Measurements from ENCODE around the gene DCBLD1.

DCBLD1 gene

DNA sequence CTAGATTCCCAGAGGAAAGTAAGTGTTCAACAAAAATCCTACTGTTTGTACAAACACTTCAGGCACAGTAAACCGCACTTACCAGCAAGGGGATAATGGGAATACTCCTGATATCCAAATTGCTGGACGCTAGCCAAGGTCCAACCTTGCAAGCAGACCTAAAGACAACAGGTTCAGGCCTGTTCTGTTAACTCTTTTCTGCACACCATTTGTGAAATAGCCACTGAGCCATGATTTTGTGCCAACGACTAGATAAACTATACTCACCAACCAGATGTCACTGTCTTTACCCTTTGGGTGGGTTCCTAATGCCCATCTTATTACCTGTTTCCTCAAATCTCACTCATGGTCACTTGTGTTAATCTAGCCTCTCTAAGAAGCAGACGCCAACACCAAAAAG is 76.3 kb downstream of the DCBLD1 start:
- DNase-seq (ENCODE audit: insufficient read length, low spot score) (no peak), FAIRE-seq (peak; percentile 5)
- no peak for TF ChIP-seq TAF1 (IDR thresholded peaks at IDR 0.05; ENCODE audit: low read depth, low read length)
- TF ChIP-seq POU2F2 (IDR thresholded peaks at IDR 0.05; ENCODE audit: low read depth, low read length), result no peak
- no peak for TF ChIP-seq POLR2AphosphoS5 (IDR thresholded peaks at IDR 0.05; ENCODE audit: low read depth, low read length)
- TF ChIP-seq POLR2A (IDR thresholded peaks at IDR 0.05; ENCODE audit: low read depth, low read length), result no peak
- no peak for TF ChIP-seq SPI1 (IDR thresholded peaks at IDR 0.05; ENCODE audit: low read depth, low read length)
- TF ChIP-seq PAX5 (IDR thresholded peaks at IDR 0.05; ENCODE audit: insufficient read depth, low read length, severe bottlenecking), result no peak

DNA sequence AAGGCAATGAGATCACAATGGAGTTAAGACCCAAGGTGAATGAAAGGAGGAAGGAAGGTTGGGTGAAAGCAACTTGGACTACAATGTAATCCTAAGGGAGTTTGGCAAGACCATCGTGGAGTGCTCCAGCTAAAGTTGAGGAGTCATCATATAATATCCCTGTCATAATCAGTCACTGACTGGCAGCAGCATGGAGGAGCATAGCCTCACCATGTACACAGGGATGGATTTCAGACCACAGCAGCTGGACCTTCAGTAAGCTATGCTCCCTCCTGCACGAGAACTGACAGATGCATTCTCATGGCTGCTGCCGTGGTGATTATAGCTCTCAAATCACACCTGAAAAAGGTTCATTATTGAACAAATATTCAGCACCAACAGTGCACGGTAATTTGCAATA is 76.8 kb downstream of the DCBLD1 start:
- TF ChIP-seq POU2F2 (IDR thresholded peaks at IDR 0.05; ENCODE audit: low read depth, low read length) (no peak), TAF1 (IDR thresholded peaks at IDR 0.05; ENCODE audit: low read depth, low read length) (no peak), SPI1 (IDR thresholded peaks at IDR 0.05; ENCODE audit: low read depth, low read length) (no peak), POLR2AphosphoS5 (IDR thresholded peaks at IDR 0.05; ENCODE audit: low read depth, low read length) (no peak), PAX5 (IDR thresholded peaks at IDR 0.05; ENCODE audit: insufficient read depth, low read length, severe bottlenecking) (no peak), POLR2A (IDR thresholded peaks at IDR 0.05; ENCODE audit: low read depth, low read length) (no peak)
- DNase-seq (ENCODE audit: insufficient read length, low spot score) (no peak), FAIRE-seq (peak; percentile 52)

DNA sequence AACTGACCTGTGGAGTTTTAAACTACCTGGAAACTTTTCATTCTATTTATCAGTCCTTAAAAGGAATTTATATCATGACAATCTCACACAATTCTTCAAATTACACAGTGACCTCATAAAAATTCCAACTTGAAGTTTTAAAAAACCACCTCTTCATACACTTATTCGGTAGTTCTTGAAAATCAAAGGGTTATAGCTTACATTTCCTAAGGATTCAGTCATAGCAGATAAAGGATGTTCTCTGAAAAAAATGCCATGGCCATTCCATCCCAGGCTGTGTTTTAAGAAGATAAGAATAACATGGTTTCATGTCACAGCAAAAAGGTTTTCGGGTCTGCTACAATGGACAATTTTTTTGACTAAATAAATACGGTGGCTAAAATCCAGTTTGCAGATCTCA is 78.7 kb downstream of the DCBLD1 start:
- FAIRE-seq (no peak), DNase-seq (ENCODE audit: insufficient read length, low spot score) (no peak)

DNA sequence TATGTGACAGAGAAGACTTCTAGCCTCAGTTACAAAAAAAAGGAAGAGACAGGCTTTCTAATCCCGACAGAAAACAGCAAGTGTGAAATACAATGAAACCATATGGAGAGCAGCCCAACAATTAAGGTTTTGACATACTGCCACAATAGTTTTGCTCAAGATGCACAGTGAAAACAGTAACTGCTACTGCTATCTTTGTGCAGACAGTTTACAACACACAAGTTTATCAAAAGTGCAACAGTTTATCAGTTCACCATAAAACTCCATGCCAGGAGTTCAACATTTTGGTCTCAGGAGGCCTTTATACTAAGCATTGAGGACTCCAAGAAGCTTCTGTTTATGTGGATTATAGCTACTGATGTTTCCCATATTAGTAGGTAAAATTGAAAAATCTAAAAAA is 82.2 kb downstream of the DCBLD1 start:
- TF ChIP-seq POLR2A (IDR thresholded peaks at IDR 0.05; ENCODE audit: low read depth, low read length) (no peak), POLR2AphosphoS5 (IDR thresholded peaks at IDR 0.05; ENCODE audit: low read depth, low read length) (no peak), PAX5 (IDR thresholded peaks at IDR 0.05; ENCODE audit: insufficient read depth, low read length, severe bottlenecking) (no peak), TAF1 (IDR thresholded peaks at IDR 0.05; ENCODE audit: low read depth, low read length) (no peak), SPI1 (IDR thresholded peaks at IDR 0.05; ENCODE audit: low read depth, low read length) (no peak), POU2F2 (IDR thresholded peaks at IDR 0.05; ENCODE audit: low read depth, low read length) (no peak)
- no peak for DNase-seq (ENCODE audit: insufficient read length, low spot score)
- FAIRE-seq, result no peak

More for the DNA sequence above, 78.7 kb downstream of the DCBLD1 start:
- TF ChIP-seq POLR2A (IDR thresholded peaks at IDR 0.05; ENCODE audit: low read depth, low read length), result no peak
- TF ChIP-seq POU2F2 (IDR thresholded peaks at IDR 0.05; ENCODE audit: low read depth, low read length), result no peak
- TF ChIP-seq TAF1 (IDR thresholded peaks at IDR 0.05; ENCODE audit: low read depth, low read length), result no peak
- no peak for TF ChIP-seq SPI1 (IDR thresholded peaks at IDR 0.05; ENCODE audit: low read depth, low read length)
- no peak for TF ChIP-seq POLR2AphosphoS5 (IDR thresholded peaks at IDR 0.05; ENCODE audit: low read depth, low read length)
- TF ChIP-seq PAX5 (IDR thresholded peaks at IDR 0.05; ENCODE audit: insufficient read depth, low read length, severe bottlenecking), result no peak

- FAIRE-seq (no peak), DNase-seq (ENCODE audit: insufficient read length, low spot score) (no peak)
Observed at GRCh38 chr6:117568247-117568646, 85.8 kb downstream of the DCBLD1 start.

DNA sequence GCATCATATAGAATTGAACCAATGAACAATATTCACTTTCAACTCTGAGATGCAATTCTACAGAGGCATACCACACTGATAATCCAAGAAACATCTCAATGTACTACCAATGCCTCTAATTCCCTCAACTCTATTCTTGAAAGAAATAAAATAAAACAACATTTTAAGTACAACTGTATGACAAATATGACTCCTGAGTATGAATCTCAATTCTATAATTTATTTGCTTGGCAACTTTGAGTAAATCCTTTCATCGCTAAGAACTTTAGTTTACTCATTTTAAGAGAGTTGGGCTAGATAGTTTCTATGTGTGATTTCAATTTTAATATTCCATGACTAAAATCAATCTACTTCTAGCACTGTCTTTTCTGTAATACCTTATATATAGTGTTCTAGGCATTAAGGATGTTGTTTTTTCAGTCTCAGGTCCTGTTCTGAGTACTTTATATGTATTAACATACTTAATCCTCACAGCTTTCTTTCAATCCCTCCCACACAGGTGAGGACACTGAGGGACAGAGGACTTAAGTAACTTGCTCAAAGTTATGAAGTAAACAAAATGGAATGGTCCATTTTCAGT is 86.4 kb downstream of the DCBLD1 start:
- no peak for TF ChIP-seq TAF1 (IDR thresholded peaks at IDR 0.05; ENCODE audit: low read depth, low read length)
- TF ChIP-seq PAX5 (IDR thresholded peaks at IDR 0.05; ENCODE audit: insufficient read depth, low read length, severe bottlenecking), result no peak
- no peak for TF ChIP-seq POU2F2 (IDR thresholded peaks at IDR 0.05; ENCODE audit: low read depth, low read length)
- no peak for TF ChIP-seq POLR2A (IDR thresholded peaks at IDR 0.05; ENCODE audit: low read depth, low read length)
- TF ChIP-seq SPI1 (IDR thresholded peaks at IDR 0.05; ENCODE audit: low read depth, low read length), result no peak
- TF ChIP-seq POLR2AphosphoS5 (IDR thresholded peaks at IDR 0.05; ENCODE audit: low read depth, low read length), result no peak
- FAIRE-seq (no peak), DNase-seq (ENCODE audit: insufficient read length, low spot score) (no peak)

More at GRCh38 chr6:117568247-117568646, 85.8 kb downstream of the DCBLD1 start:
- no peak for TF ChIP-seq TAF1 (IDR thresholded peaks at IDR 0.05; ENCODE audit: low read depth, low read length)
- TF ChIP-seq POU2F2 (IDR thresholded peaks at IDR 0.05; ENCODE audit: low read depth, low read length), result no peak
- no peak for TF ChIP-seq POLR2A (IDR thresholded peaks at IDR 0.05; ENCODE audit: low read depth, low read length)
- TF ChIP-seq POLR2AphosphoS5 (IDR thresholded peaks at IDR 0.05; ENCODE audit: low read depth, low read length), result no peak
- TF ChIP-seq SPI1 (IDR thresholded peaks at IDR 0.05; ENCODE audit: low read depth, low read length), result no peak
- TF ChIP-seq PAX5 (IDR thresholded peaks at IDR 0.05; ENCODE audit: insufficient read depth, low read length, severe bottlenecking), result no peak

DNA sequence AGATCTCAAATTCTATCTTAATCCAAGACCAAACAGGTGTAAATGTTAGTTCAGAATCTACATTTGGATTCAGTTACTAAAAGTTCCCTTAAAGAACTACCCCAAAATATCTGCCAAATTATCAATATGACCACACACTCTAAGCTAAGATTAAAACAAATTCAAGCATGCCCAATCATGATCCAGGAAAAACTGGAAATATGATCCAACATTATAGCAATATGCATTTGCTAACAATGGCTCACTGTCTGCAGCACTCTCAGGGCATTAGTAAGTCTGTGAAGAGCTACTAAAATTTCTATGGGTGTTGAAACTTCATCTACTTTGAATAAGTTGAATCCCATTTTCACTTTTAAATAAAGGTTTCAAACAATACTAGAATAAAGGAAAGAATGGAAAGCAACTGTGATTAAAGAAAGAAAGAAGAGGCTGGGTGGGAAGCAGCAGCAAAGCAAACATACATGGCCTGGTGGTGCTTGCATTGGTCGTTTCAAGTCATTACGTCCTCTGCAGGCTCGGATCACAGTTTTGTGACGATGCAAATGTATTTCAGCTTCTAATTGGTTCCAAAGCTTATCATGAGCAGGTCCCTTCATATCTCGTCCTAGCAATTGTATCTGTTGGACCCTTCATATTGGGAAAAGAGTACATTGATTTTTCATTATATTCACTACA is 90.7 kb downstream of the DCBLD1 start:
- DNase-seq (ENCODE audit: insufficient read length, low spot score), result no peak
- TF ChIP-seq POLR2A (IDR thresholded peaks at IDR 0.05; ENCODE audit: low read depth, low read length) (no peak), POU2F2 (IDR thresholded peaks at IDR 0.05; ENCODE audit: low read depth, low read length) (no peak), POLR2AphosphoS5 (IDR thresholded peaks at IDR 0.05; ENCODE audit: low read depth, low read length) (no peak), SPI1 (IDR thresholded peaks at IDR 0.05; ENCODE audit: low read depth, low read length) (no peak), PAX5 (IDR thresholded peaks at IDR 0.05; ENCODE audit: insufficient read depth, low read length, severe bottlenecking) (no peak), TAF1 (IDR thresholded peaks at IDR 0.05; ENCODE audit: low read depth, low read length) (no peak)
- FAIRE-seq, result no peak

DNA sequence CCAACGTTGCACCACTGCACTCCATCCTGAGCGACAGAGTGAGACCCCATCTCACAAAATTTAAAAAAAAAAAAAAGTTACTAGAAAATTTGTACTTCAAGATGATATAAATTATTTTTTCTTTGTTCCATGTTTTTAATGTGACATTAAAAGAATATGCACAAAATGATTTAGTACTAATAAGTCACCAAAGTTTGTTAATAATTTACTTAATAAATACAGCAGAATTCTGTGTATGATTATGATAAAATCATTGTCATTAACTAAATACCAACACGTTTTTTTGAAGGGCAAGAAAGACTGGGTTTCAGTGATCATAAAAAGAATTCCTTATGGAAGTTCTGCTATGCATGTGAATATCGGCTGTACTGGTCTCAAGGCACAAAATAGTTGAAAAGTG is 91.7 kb downstream of the DCBLD1 start:
- DNase-seq (ENCODE audit: insufficient read length, low spot score), result no peak
- no peak for TF ChIP-seq SPI1 (IDR thresholded peaks at IDR 0.05; ENCODE audit: low read depth, low read length)
- no peak for TF ChIP-seq PAX5 (IDR thresholded peaks at IDR 0.05; ENCODE audit: insufficient read depth, low read length, severe bottlenecking)
- TF ChIP-seq POLR2A (IDR thresholded peaks at IDR 0.05; ENCODE audit: low read depth, low read length), result no peak
- no peak for TF ChIP-seq POLR2AphosphoS5 (IDR thresholded peaks at IDR 0.05; ENCODE audit: low read depth, low read length)
- TF ChIP-seq TAF1 (IDR thresholded peaks at IDR 0.05; ENCODE audit: low read depth, low read length), result no peak
- no peak for TF ChIP-seq POU2F2 (IDR thresholded peaks at IDR 0.05; ENCODE audit: low read depth, low read length)
- FAIRE-seq, result no peak

DNA sequence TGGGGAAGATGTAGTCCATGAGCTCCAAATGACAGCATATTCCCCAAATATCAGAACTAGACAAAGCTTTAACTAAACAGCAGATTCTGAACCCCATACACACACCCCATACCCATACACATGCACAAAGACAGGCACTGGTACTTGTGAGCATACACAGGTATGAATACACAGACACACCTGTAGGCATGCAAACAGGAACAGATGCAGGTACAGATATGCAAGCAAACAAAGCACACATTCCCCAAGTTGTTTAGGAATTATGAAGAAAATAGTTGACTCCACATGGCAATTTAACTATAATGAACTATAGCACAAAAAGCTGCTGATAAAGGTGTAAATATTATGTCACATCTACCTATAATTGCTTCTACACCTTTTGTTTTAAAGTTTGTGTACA is 103.2 kb downstream of the DCBLD1 start:
- no peak for FAIRE-seq
- DNase-seq (ENCODE audit: insufficient read length, low spot score), result no peak
- TF ChIP-seq TAF1 (IDR thresholded peaks at IDR 0.05; ENCODE audit: low read depth, low read length) (no peak), PAX5 (IDR thresholded peaks at IDR 0.05; ENCODE audit: insufficient read depth, low read length, severe bottlenecking) (no peak), POU2F2 (IDR thresholded peaks at IDR 0.05; ENCODE audit: low read depth, low read length) (no peak), SPI1 (IDR thresholded peaks at IDR 0.05; ENCODE audit: low read depth, low read length) (no peak), POLR2AphosphoS5 (IDR thresholded peaks at IDR 0.05; ENCODE audit: low read depth, low read length) (no peak), POLR2A (IDR thresholded peaks at IDR 0.05; ENCODE audit: low read depth, low read length) (no peak)

Measured in GM12891 (cell line).